ENCODE results near the gene FILIP1L. TPM values are rescaled to one million over a fixed set of nuclear protein-coding genes. Genes with fewer than 3 reads are reported as not detected.
A peak's percentile ranks its signal among the peaks of the same experiment; 100 is the strongest.

The FILIP1L gene
- total RNA-seq, 4 donors from 2014 or later: 87.1 to 115 (median 99.6) TPM

GRCh38 chr3:99875581-99875928, 238.7 kb downstream of the FILIP1L start:
- peaks cover 55 to 75% of the 10 kb centered on the region in 2 donors for H3K4me1 ChIP-seq
- no peaks in the 10 kb centered on the region for H3K36me3 ChIP-seq
- DNase-seq: no peak
- H3K9me3 ChIP-seq: no peaks in the 10 kb centered on the region
- peak; percentile 36 to 48 for ATAC-seq
- TF ChIP-seq POLR2A (IDR thresholded peaks at IDR 0.05) (no peak), CTCF (IDR thresholded peaks at IDR 0.05 in 4 of 5, conservative IDR thresholded peaks at IDR 0.05 in 1 of 5) (no peak)
- intact Hi-C loops (cut with DNase I; ENCODE audit: low total_unique reads): loop anchor here (5.0 kb wide), 2 partner anchors 132 to 172 kb away; no protein-coding TSS in a partner anchor
- H3K27me3 ChIP-seq: no peaks in the 10 kb centered on the region
- peak overlapping the region; percentile 70 to 89 (median 77) for H3K4me3 ChIP-seq
- in situ Hi-C loops (cut with MboI; ENCODE audit: low sequenced_read_pairs in 4 of 4): no loop called here
- peak overlapping the region; percentile 83 to 93 (median 91) for H3K27ac ChIP-seq

GRCh38 chr3:99874237-99875002, 239.9 kb downstream of the FILIP1L start:
- Histone ChIP-seq H3K27me3 (no peaks in the 10 kb centered on the region), H3K9me3 (no peaks in the 10 kb centered on the region), H3K36me3 (no peaks in the 10 kb centered on the region), H3K4me1 (peaks cover 58 to 76% of the 10 kb centered on the region in 2 donors), H3K4me3 (peak overlapping the region; percentile 70 to 89 (median 77)), H3K27ac (peak overlapping the region; percentile 83 to 93 (median 91))
- intact Hi-C loops (cut with DNase I; ENCODE audit: low total_unique reads) (loop anchor here (5.0 kb wide), 2 partner anchors 133 to 173 kb away; no protein-coding TSS in a partner anchor), in situ Hi-C loops (cut with MboI; ENCODE audit: low sequenced_read_pairs in 4 of 4) (no loop called here)
- DNase-seq: no peak
- ATAC-seq: no peak
- TF ChIP-seq POLR2A (IDR thresholded peaks at IDR 0.05) (no peak), CTCF (IDR thresholded peaks at IDR 0.05 in 4 of 5, conservative IDR thresholded peaks at IDR 0.05 in 1 of 5) (no peak)

GRCh38 chr3:99873269-99874102, 240.8 kb downstream of the FILIP1L start:
- H3K4me1 ChIP-seq: peaks cover 55 to 71% of the 10 kb centered on the region in 2 donors
- ATAC-seq (no peak), DNase-seq (no peak)
- no peaks in the 10 kb centered on the region for H3K27me3 ChIP-seq
- no peaks in the 10 kb centered on the region for H3K36me3 ChIP-seq
- H3K27ac ChIP-seq: peak overlapping the region; percentile 83 to 93 (median 91)
- intact Hi-C loops (cut with DNase I; ENCODE audit: low total_unique reads): no loop called here
- peak overlapping the region; percentile 70 to 89 (median 77) for H3K4me3 ChIP-seq
- H3K9me3 ChIP-seq: no peaks in the 10 kb centered on the region
- in situ Hi-C loops (cut with MboI; ENCODE audit: low sequenced_read_pairs in 4 of 4): no loop called here
- no peak for TF ChIP-seq CTCF (IDR thresholded peaks at IDR 0.05 in 4 of 5, conservative IDR thresholded peaks at IDR 0.05 in 1 of 5)
- no peak for TF ChIP-seq POLR2A (IDR thresholded peaks at IDR 0.05)

GRCh38 chr3:99872923-99873254, 241.4 kb downstream of the FILIP1L start:
- H3K4me1 ChIP-seq: peaks cover 50 to 69% of the 10 kb centered on the region in 2 donors
- H3K4me3 ChIP-seq: peak overlapping the region; percentile 70 to 89 (median 77)
- intact Hi-C loops (cut with DNase I; ENCODE audit: low total_unique reads): no loop called here
- in situ Hi-C loops (cut with MboI; ENCODE audit: low sequenced_read_pairs in 4 of 4): no loop called here
- no peak for ATAC-seq
- H3K27ac ChIP-seq: peak overlapping the region; percentile 83 to 93 (median 91)
- DNase-seq: no peak
- TF ChIP-seq POLR2A (IDR thresholded peaks at IDR 0.05) (no peak), CTCF (IDR thresholded peaks at IDR 0.05 in 4 of 5, conservative IDR thresholded peaks at IDR 0.05 in 1 of 5) (no peak)
- H3K27me3 ChIP-seq: no peaks in the 10 kb centered on the region
- no peaks in the 10 kb centered on the region for H3K9me3 ChIP-seq
- H3K36me3 ChIP-seq: no peaks in the 10 kb centered on the region
